PC-3 (cell line): ENCODE results near the gene SYNCRIP. TPM values are rescaled to one million over a fixed set of nuclear protein-coding genes. Genes with fewer than 3 reads are reported as not detected.

Experiments
- ATAC-seq: fragments of 200-7000 bp; cut with Tn5 transposase; 2 replicates; pipeline ENCODE4 v1.9.1; 2020; ENCODE audit warnings: mild to moderate bottlenecking, moderate library complexity
- BruUV-seq: library from RNA; stranded (reverse); fragments of 400-500 nt; replicated peaks from 2 replicates; lab custom pipeline; 2021; lab: Mats Ljungman, UMichigan
- CTCF ChIA-PET: fragments of 300-600 bp; sonication (Branson Sonifier 250); formaldehyde crosslinking; loops from one replicate; lab custom pipeline; 2022; ENCODE audit warnings: antibody characterized with exemption; lab: Charles Lee
- POLR2A ChIA-PET: fragments of 300-600 bp; sonication (Branson Sonifier 250); formaldehyde crosslinking; loops from one replicate; lab custom pipeline; 2022; ENCODE audit warnings: antibody characterized with exemption; ENCODE audit not compliant: unreplicated experiment; lab: Charles Lee
- DNase-seq: peaks from one replicate; pipeline ENCODE4 v3.0.0-alpha.2; 2015
- H2AFZ ChIP-seq: fragments of 300-600 bp; sonication (generic); 2 replicates; pipeline ENCODE4 v1.6.0; 2016; ENCODE audit warnings: antibody characterized with exemption, low read length
- H3F3A ChIP-seq: fragments of 300-600 bp; sonication (generic); one replicate; pipeline ENCODE4 v1.6.0; 2017; ENCODE audit warnings: antibody characterized with exemption, low read length, control low read depth, mild to moderate bottlenecking; ENCODE audit not compliant: unreplicated experiment
- H3K27ac ChIP-seq: fragments of 300-600 bp; sonication (generic); 2 replicates; pipeline ENCODE4 v1.5.1; 2016; ENCODE audit warnings: mild to moderate bottlenecking, low read length
- H3K27me3 ChIP-seq: fragments of 300-600 bp; sonication (generic); 2 replicates; pipeline ENCODE4 v1.6.1; 2016; ENCODE audit warnings: low read length, mixed read lengths
- H3K36me3 ChIP-seq: fragments of 300-600 bp; sonication (generic); 2 replicates; pipeline ENCODE4 v1.6.1; 2016; ENCODE audit warnings: low read depth, mixed run types, low read length, mixed read lengths
- H3K4me1 ChIP-seq: fragments of 300-600 bp; sonication (generic); 2 replicates; pipeline ENCODE4 v1.5.1; 2016; ENCODE audit warnings: low read length; ENCODE audit not compliant: insufficient read depth
- H3K4me2 ChIP-seq: fragments of 300-600 bp; sonication (generic); 2 replicates; pipeline ENCODE4 v1.6.0; 2016; ENCODE audit warnings: low read length
- H3K4me3 ChIP-seq: fragments of 300-600 bp; sonication (generic); 2 replicates; pipeline ENCODE4 v1.5.1; 2016; ENCODE audit warnings: mild to moderate bottlenecking, low read length, mixed read lengths
- H3K79me2 ChIP-seq: fragments of 300-600 bp; sonication (generic); 2 replicates; pipeline ENCODE4 v1.6.1; 2017; ENCODE audit warnings: low read length, mixed read lengths
- H3K9ac ChIP-seq: fragments of 300-600 bp; sonication (generic); 2 replicates; pipeline ENCODE4 v1.6.0; 2016; ENCODE audit warnings: mild to moderate bottlenecking, low read length
- H3K9me2 ChIP-seq: fragments of 300-600 bp; sonication (generic); replicated peaks from 2 replicates; pipeline ENCODE4 v1.6.1; 2016; ENCODE audit warnings: mixed run types, low read length, mixed read lengths
- H3K9me3 ChIP-seq: fragments of 300-600 bp; sonication (generic); 2 replicates; pipeline ENCODE4 v1.6.1; 2016; ENCODE audit warnings: low read length, mixed read lengths
- H4K20me1 ChIP-seq: fragments of 300-600 bp; sonication (generic); 2 replicates; pipeline ENCODE4 v1.6.1; 2016; ENCODE audit warnings: low read length, mixed read lengths
- CTCF ChIP-seq: fragments of 300-600 bp; sonication (generic); conservative IDR thresholded peaks from 2 replicates; pipeline ENCODE4 v1.5.1; 2017; ENCODE audit warnings: antibody characterized with exemption, low read depth, mild to moderate bottlenecking, low read length
- EZH2 ChIP-seq: fragments of 300-600 bp; sonication (generic); IDR thresholded peaks from one replicate; pipeline ENCODE4 v1.6.1; 2017; ENCODE audit warnings: antibody characterized with exemption, mild to moderate bottlenecking, low read length; ENCODE audit not compliant: unreplicated experiment
- EZH2phosphoT487 ChIP-seq: fragments of 300-600 bp; sonication (generic); IDR thresholded peaks from 2 replicates; pipeline ENCODE4 v1.6.1; 2018; ENCODE audit warnings: mild to moderate bottlenecking, antibody characterized with exemption, low read length, borderline replicate concordance
- intact Hi-C: fragments of 100-400 bp; cut with micrococcal nuclease; formaldehyde crosslinking; loops from 2 replicates; pipeline ENCODE4 v1.9.0; 2023
- total RNA-seq: library from RNA; depleted of rRNA; stranded (reverse); fragments of >200 nt; gene quantifications from 2 replicates; pipeline ENCODE4 v1.2.3, GENCODE V29; 2014

Gene SYNCRIP
- total RNA-seq, 1 experiment from 2014 or later, result 63.8 TPM

GRCh38 chr6:85679445-85680123, 36.9 kb upstream of the SYNCRIP start:
- H2AFZ ChIP-seq, result peak overlapping the region; percentile 77
- no peak for TF ChIP-seq CTCF
- TF ChIP-seq EZH2phosphoT487, result no peak
- TF ChIP-seq EZH2, result no peak
- ATAC-seq, result no peak
- H3K4me1 ChIP-seq, result peaks cover 25% of the 10 kb centered on the region
- POLR2A ChIA-PET, result interaction anchor here (0.7 to 1.5 kb wide), 3 partner anchors 36 to 85 kb away, joined by 4 to 60 read pairs (median 6); partner anchors contain the start of gene SYNCRIP
- H3K9ac ChIP-seq, result peak overlapping the region; percentile 88
- H3K27ac ChIP-seq, result peak overlapping the region; percentile 89
- TSS peak; percentile 68 for BruUV-seq
- peaks cover 3% of the 10 kb centered on the region for H3F3A ChIP-seq
- H3K4me3 ChIP-seq, result peak overlapping the region; percentile 99
- intact Hi-C loops, result loop anchor here (10.0 kb wide), 1 partner anchor 85 kb away; the partner anchor contains the start of gene SNX14
- H3K9me3 ChIP-seq, result no peaks in the 10 kb centered on the region
- peaks cover 67% of the 10 kb centered on the region for H3K79me2 ChIP-seq
- peaks cover 33% of the 10 kb centered on the region for H3K36me3 ChIP-seq
- peak overlapping the region; percentile 97 for H3K4me2 ChIP-seq
- peaks cover 36% of the 10 kb centered on the region for H4K20me1 ChIP-seq
- no peaks in the 10 kb centered on the region for H3K27me3 ChIP-seq
- no peaks in the 10 kb centered on the region for H3K9me2 ChIP-seq
- CTCF ChIA-PET, result no interaction called here
- DNase-seq, result peak; percentile 17

GRCh38 chr6:85678602-85679444, 36.1 kb upstream of the SYNCRIP start:
- H3K79me2 ChIP-seq, result peaks cover 74% of the 10 kb centered on the region
- H3F3A ChIP-seq, result peaks cover 3% of the 10 kb centered on the region
- H4K20me1 ChIP-seq, result peaks cover 44% of the 10 kb centered on the region
- intact Hi-C loops, result loop anchor here (1.0 to 10.0 kb wide), 3 partner anchors 36 to 84 kb away; partner anchors contain the start of gene SNX14
- H2AFZ ChIP-seq, result peak overlapping the region; percentile 77
- CTCF ChIA-PET, result interaction anchor here (0.7 kb wide), 1 partner anchor 215 kb away, joined by 4 read pairs; no protein-coding TSS in a partner anchor
- H3K4me1 ChIP-seq, result peaks cover 25% of the 10 kb centered on the region
- H3K36me3 ChIP-seq, result peaks cover 33% of the 10 kb centered on the region
- POLR2A ChIA-PET, result interaction anchor here (0.6 to 1.5 kb wide), 10 partner anchors 9 to 507 kb away, joined by 3 to 60 read pairs (median 4); partner anchors contain the start of gene SYNCRIP
- H3K4me3 ChIP-seq, result peak overlapping the region; percentile 99
- peak overlapping the region; percentile 89 for H3K27ac ChIP-seq
- peak overlapping the region; percentile 93 for H3K9ac ChIP-seq
- TF ChIP-seq CTCF (no peak), EZH2phosphoT487 (no peak), EZH2 (no peak)
- peak overlapping the region; percentile 98 for H3K4me2 ChIP-seq
- H3K9me3 ChIP-seq, result no peaks in the 10 kb centered on the region
- no peaks in the 10 kb centered on the region for H3K9me2 ChIP-seq
- ATAC-seq, result peak; percentile 83
- H3K27me3 ChIP-seq, result no peaks in the 10 kb centered on the region
- BruUV-seq, result no TSS peak
- peak; percentile 96 for DNase-seq
